C4-2B (cell line): ENCODE data around the gene NBAS.
"Not testable (repeated sequence)": the region's sequence is repeated elsewhere in the genome, so short reads cannot be mapped to it uniquely, and the experiment has no call there.

Experiments
- ZFX ChIP-seq: fragments of 450-650 bp; IDR thresholded peaks from 2 replicates; pipeline ENCODE4 v1.6.1; 2017
- TF ChIP-seq, protein P1 (sequence below): fragments of 450-650 bp; conservative IDR thresholded peaks from 2 replicates; pipeline ENCODE4 v1.5.1; 2017; ENCODE audit warnings: mild to moderate bottlenecking

DNA sequence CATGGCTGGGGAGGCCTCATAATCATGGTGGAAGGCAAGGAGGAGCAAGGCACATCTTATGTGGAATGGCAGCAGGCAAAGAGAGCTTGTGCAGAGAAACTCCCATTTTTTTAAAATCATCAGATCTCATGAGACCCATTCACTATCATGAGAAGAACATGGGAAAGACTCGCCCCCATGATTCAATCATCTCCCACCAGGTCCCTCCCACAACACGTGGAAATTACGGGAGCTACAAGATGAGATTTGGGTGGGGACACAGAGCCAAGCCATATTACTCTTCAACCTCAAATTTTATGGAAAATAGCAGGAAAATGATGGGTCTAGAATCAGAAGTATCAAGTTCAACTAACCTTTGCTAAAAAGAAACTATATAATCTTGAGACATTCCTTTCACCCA is 42.4 kb downstream of the NBAS start:
- TF ChIP-seq, protein P1, sequence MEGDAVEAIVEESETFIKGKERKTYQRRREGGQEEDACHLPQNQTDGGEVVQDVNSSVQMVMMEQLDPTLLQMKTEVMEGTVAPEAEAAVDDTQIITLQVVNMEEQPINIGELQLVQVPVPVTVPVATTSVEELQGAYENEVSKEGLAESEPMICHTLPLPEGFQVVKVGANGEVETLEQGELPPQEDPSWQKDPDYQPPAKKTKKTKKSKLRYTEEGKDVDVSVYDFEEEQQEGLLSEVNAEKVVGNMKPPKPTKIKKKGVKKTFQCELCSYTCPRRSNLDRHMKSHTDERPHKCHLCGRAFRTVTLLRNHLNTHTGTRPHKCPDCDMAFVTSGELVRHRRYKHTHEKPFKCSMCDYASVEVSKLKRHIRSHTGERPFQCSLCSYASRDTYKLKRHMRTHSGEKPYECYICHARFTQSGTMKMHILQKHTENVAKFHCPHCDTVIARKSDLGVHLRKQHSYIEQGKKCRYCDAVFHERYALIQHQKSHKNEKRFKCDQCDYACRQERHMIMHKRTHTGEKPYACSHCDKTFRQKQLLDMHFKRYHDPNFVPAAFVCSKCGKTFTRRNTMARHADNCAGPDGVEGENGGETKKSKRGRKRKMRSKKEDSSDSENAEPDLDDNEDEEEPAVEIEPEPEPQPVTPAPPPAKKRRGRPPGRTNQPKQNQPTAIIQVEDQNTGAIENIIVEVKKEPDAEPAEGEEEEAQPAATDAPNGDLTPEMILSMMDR = not testable (repeated sequence)
- TF ChIP-seq ZFX = not testable (repeated sequence)
